Measurements from ENCODE around the gene SORCS2.

Gene SORCS2

GRCh38 chr4:7491915-7492314, 299.6 kb downstream of the SORCS2 start:
- DNase-seq = no peak

- DNase-seq = no peak
Measured at GRCh38 chr4:7498446-7499200, 306.3 kb downstream of the SORCS2 start.

- DNase-seq = no peak
Measured at GRCh38 chr4:7499661-7500060, 307.3 kb downstream of the SORCS2 start.

GRCh38 chr4:7500404-7500803, 308.1 kb downstream of the SORCS2 start:
- no peak for DNase-seq

- no peak for DNase-seq
Measured at GRCh38 chr4:7501314-7501713, 309.0 kb downstream of the SORCS2 start.

GRCh38 chr4:7501873-7502272, 309.5 kb downstream of the SORCS2 start:
- DNase-seq = no peak

- DNase-seq = no peak
Measured at GRCh38 chr4:7503559-7504249, 311.4 kb downstream of the SORCS2 start.

- no peak for DNase-seq
Measured at GRCh38 chr4:7505116-7505900, 313.0 kb downstream of the SORCS2 start.

GRCh38 chr4:7506119-7506518, 313.8 kb downstream of the SORCS2 start:
- DNase-seq = no peak

- DNase-seq = no peak
Measured at GRCh38 chr4:7506572-7506971, 314.2 kb downstream of the SORCS2 start.

- DNase-seq = no peak
Measured at GRCh38 chr4:7507381-7507780, 315.0 kb downstream of the SORCS2 start.

GRCh38 chr4:7510066-7510465, 317.7 kb downstream of the SORCS2 start:
- no peak for DNase-seq

GRCh38 chr4:7510538-7510937, 318.2 kb downstream of the SORCS2 start:
- no peak for DNase-seq

- no peak for DNase-seq
Measured at GRCh38 chr4:7511525-7511924, 319.2 kb downstream of the SORCS2 start.

GRCh38 chr4:7512428-7512827, 320.1 kb downstream of the SORCS2 start:
- no peak for DNase-seq

GRCh38 chr4:7512946-7513345, 320.6 kb downstream of the SORCS2 start:
- DNase-seq = no peak

- no peak for DNase-seq
Measured at GRCh38 chr4:7513671-7514070, 321.3 kb downstream of the SORCS2 start.

GRCh38 chr4:7514281-7514680, 321.9 kb downstream of the SORCS2 start:
- no peak for DNase-seq

- DNase-seq = no peak
Measured at GRCh38 chr4:7514789-7515188, 322.5 kb downstream of the SORCS2 start.

GRCh38 chr4:7515390-7515902, 323.1 kb downstream of the SORCS2 start:
- DNase-seq = no peak

- DNase-seq = no peak
Measured at GRCh38 chr4:7516096-7516772, 323.9 kb downstream of the SORCS2 start.

GRCh38 chr4:7516773-7517144, 324.4 kb downstream of the SORCS2 start:
- DNase-seq = no peak

Measured in activated gamma-delta T cell treated with Interleukin-2 at 50 U/mL for 16 hours (primary cell).